Left lung (tissue), 14 donors: Measurements from ENCODE around the gene NDFIP1. TPM values are rescaled to one million over a fixed set of nuclear protein-coding genes. Genes with fewer than 3 reads are reported as not detected.
A peak's percentile ranks its signal among the peaks of the same experiment; 100 is the strongest.

Source experiments
- ATAC-seq: fragments of 200-7000 bp; cut with Tn5 transposase; one replicate; pipeline ENCODE4 v1.9.1; 2020; ENCODE audit warnings: moderate library complexity
- DNase-seq, 4 donors: peaks; one replicate each; pipeline ENCODE4 v3.0.0-alpha.2; 2013 to 2020
- H3K27ac ChIP-seq, 2 donors: fragments of 200-600 bp; sonication (generic) in 1 of 2; one replicate each; pipeline versions ENCODE4 v1.5.0 to v1.8.0; 2020 to 2021
- H3K27me3 ChIP-seq, 2 donors: fragments of 200-600 bp; sonication (generic) in 1 of 2; one replicate each; pipeline versions ENCODE4 v1.5.0 to v1.8.0; 2020 to 2021
- H3K36me3 ChIP-seq, 2 donors: fragments of 200-600 bp; sonication (generic) in 1 of 2; one replicate each; pipeline versions ENCODE4 v1.5.0 to v1.8.0; 2020 to 2021
- H3K4me1 ChIP-seq, 2 donors: fragments of 200-600 bp; one replicate each; pipeline ENCODE4 v1.8.0; 2021
- H3K4me3 ChIP-seq, 2 donors: fragments of 200-600 bp; sonication (generic) in 1 of 2; one replicate each; pipeline versions ENCODE4 v1.5.0 to v1.8.0; 2020 to 2021; ENCODE audit warnings: mild to moderate bottlenecking in 1 of 2
- H3K9me3 ChIP-seq, 2 donors: fragments of 200-600 bp; sonication (generic) in 1 of 2; one replicate each; pipeline versions ENCODE4 v1.5.0 to v1.8.0; 2020 to 2021
- CTCF ChIP-seq, 2 donors: fragments of 200-600 bp; sonication (generic) in 1 of 2; IDR thresholded peaks; one replicate each; pipeline versions ENCODE4 v1.5.0 to v1.8.0; 2021; ENCODE audit warnings: antibody characterized with exemption in 2 of 2
- intact Hi-C, 2 donors: fragments of 100-400 bp; cut with DNase I; formaldehyde crosslinking; loops; one replicate each; pipeline versions ENCODE4 v1.11.2 to v1.14.2; 2022
- long read RNA-seq, 12 donors: library from polyadenylated mRNA in 2 of 12; unstranded in 2 of 12; transcript quantifications; one replicate each; pipeline ENCODE4 v2.0.0 and lab custom pipeline, GENCODE V29; 2019 to 2026
- polyA plus RNA-seq, 6 donors: library from polyadenylated mRNA; unstranded; fragments of 120-200 nt; gene quantifications; one replicate each; pipeline ENCODE4 v1.2.1, GENCODE V29; 2013; ENCODE audit not compliant: insufficient read length in 6 of 6
- total RNA-seq, 2 donors: library from RNA; stranded (reverse); fragmentation: NEBNext Ultra II Directional; extraction: Animal tissue kit (Norgen Biotek cat#: 25700); gene quantifications; one replicate each; pipeline ENCODE4 v1.2.1, GENCODE V29; 2021
- donor health status: DM: no; HTN: yes; CAD: no.
- donor health status: DM: no; HTN: no; CAD: no.

The NDFIP1 gene
- total RNA-seq = 10 to 100 TPM; 76.5 to 93.1 TPM
- polyA plus RNA-seq = 100 to 1,000 TPM in 5 of 6 donors, 10 to 100 TPM in 1; 99.2 to 111 (median 105) TPM
- long read RNA-seq, donor 1, full-length matches to known transcripts = 82 of 186 reads
- long read RNA-seq, donor 1, partial matches to known transcripts = 104 of 186 reads
- long read RNA-seq, donor 1, other reads (novel, unspliced or antisense) = 0 of 186 reads
- long read RNA-seq, donor 2, full-length matches to known transcripts = 56 of 113 reads
- long read RNA-seq, donor 2, partial matches to known transcripts = 57 of 113 reads
- long read RNA-seq, donor 2, other reads (novel, unspliced or antisense) = 0 of 113 reads
- long read RNA-seq, donor 3, full-length matches to known transcripts = 65 of 96 reads
- long read RNA-seq, donor 3, partial matches to known transcripts = 31 of 96 reads
- long read RNA-seq, donor 3, other reads (novel, unspliced or antisense) = 0 of 96 reads
- long read RNA-seq, donor 4, transcript NDFIP1-201 (8 exons, 3,851 nt) = major isoform, 41 of 52 reads
- long read RNA-seq, donor 4, partial matches to known transcripts = 4 of 52 reads
- long read RNA-seq, donor 4, other reads (novel, unspliced or antisense) = 7 of 52 reads
- long read RNA-seq, donor 5, full-length matches to known transcripts = 64 of 141 reads
- long read RNA-seq, donor 5, partial matches to known transcripts = 77 of 141 reads
- long read RNA-seq, donor 5, other reads (novel, unspliced or antisense) = 0 of 141 reads
- long read RNA-seq, donor 6, transcript NDFIP1-201 (8 exons, 3,851 nt) = major isoform, 73 of 136 reads
- long read RNA-seq, donor 6, partial matches to known transcripts = 63 of 136 reads
- long read RNA-seq, donor 6, other reads (novel, unspliced or antisense) = 0 of 136 reads
- long read RNA-seq, donor 7, transcript NDFIP1-201 (8 exons, 3,851 nt) = major isoform, 45 of 52 reads
- long read RNA-seq, donor 7, partial matches to known transcripts = 7 of 52 reads
- long read RNA-seq, donor 7, other reads (novel, unspliced or antisense) = 0 of 52 reads
- long read RNA-seq, donor 8, full-length matches to known transcripts = 57 of 120 reads
- long read RNA-seq, donor 8, partial matches to known transcripts = 63 of 120 reads
- long read RNA-seq, donor 8, other reads (novel, unspliced or antisense) = 0 of 120 reads
- long read RNA-seq, donor 9 = 0 reads
- long read RNA-seq, donor 10, transcript NDFIP1-201 (8 exons, 3,851 nt) = major isoform, 66 of 72 reads
- long read RNA-seq, donor 10, partial matches to known transcripts = 0 of 72 reads
- long read RNA-seq, donor 10, other reads (novel, unspliced or antisense) = 6 of 72 reads
- long read RNA-seq, donor 11, full-length matches to known transcripts = 193 of 384 reads
- long read RNA-seq, donor 11, partial matches to known transcripts = 191 of 384 reads
- long read RNA-seq, donor 11, other reads (novel, unspliced or antisense) = 0 of 384 reads
- long read RNA-seq, donor 12, full-length matches to known transcripts = 61 of 91 reads
- long read RNA-seq, donor 12, partial matches to known transcripts = 30 of 91 reads
- long read RNA-seq, donor 12, other reads (novel, unspliced or antisense) = 0 of 91 reads

GRCh38 chr5:142108432-142109330 is at the start of gene NDFIP1:
Gene NDFIP1, plus strand, starts transcription at chr5:142108779. Its CDS starts 196 bp downstream, at chr5:142108975.
- DNase-seq (peak; percentile 80 to 99 (median 88)), ATAC-seq (peak; percentile 98)
- Histone ChIP-seq H3K4me1 (peaks cover 8 to 37% of the 10 kb centered on the region in 2 donors), H3K27ac (peak within 1 kb of the TSS; percentile 95 to 99), H3K27me3 (no peaks in the 10 kb centered on the region), H3K36me3 (no peaks in the 10 kb centered on the region), H3K9me3 (no peaks in the 10 kb centered on the region), H3K4me3 (peak within 1 kb of the TSS; percentile 80 to 86)
- TF ChIP-seq CTCF (IDR thresholded peaks at IDR 0.05) = no peak
- intact Hi-C loops = no loop called here

- ATAC-seq = peak; percentile 30
- intact Hi-C loops = no loop called here
These were observed 49.2 kb upstream of the NDFIP1 start for GRCh38 chr5:142059304-142059940.

GRCh38 chr5:142063376-142063775 is 45.2 kb upstream of the NDFIP1 start:
- Histone ChIP-seq H3K4me1 (peaks cover 4 to 8% of the 10 kb centered on the region in 2 donors), H3K4me3 (no peak overlapping the region), H3K27me3 (no peaks in the 10 kb centered on the region), H3K27ac (no peak overlapping the region), H3K36me3 (no peaks in the 10 kb centered on the region), H3K9me3 (no peaks in the 10 kb centered on the region)
- intact Hi-C loops = no loop called here
- no peak for TF ChIP-seq CTCF (IDR thresholded peaks at IDR 0.05)
- ATAC-seq (no peak), DNase-seq (no peak)

More at GRCh38 chr5:142059304-142059940, 49.2 kb upstream of the NDFIP1 start:
- H3K36me3 ChIP-seq = no peaks in the 10 kb centered on the region
- TF ChIP-seq CTCF (IDR thresholded peaks at IDR 0.05) = no peak
- H3K9me3 ChIP-seq = no peaks in the 10 kb centered on the region
- no peaks in the 10 kb centered on the region for H3K27me3 ChIP-seq
- no peak overlapping the region for H3K27ac ChIP-seq
- peaks cover 6 to 10% of the 10 kb centered on the region in 2 donors for H3K4me1 ChIP-seq
- no peak for DNase-seq
- no peak overlapping the region for H3K4me3 ChIP-seq
